Kidney tubule cell (primary cell): ENCODE results near the gene PPP1R10.
"Not testable (repeated sequence)": the region's sequence is repeated elsewhere in the genome, so short reads cannot be mapped to it uniquely, and the experiment has no call there.

Experiments
- DNase-seq: peaks from one replicate; pipeline ENCODE4 v3.0.0-alpha.2; 2018; ENCODE audit warnings: low spot score

The PPP1R10 gene

DNA sequence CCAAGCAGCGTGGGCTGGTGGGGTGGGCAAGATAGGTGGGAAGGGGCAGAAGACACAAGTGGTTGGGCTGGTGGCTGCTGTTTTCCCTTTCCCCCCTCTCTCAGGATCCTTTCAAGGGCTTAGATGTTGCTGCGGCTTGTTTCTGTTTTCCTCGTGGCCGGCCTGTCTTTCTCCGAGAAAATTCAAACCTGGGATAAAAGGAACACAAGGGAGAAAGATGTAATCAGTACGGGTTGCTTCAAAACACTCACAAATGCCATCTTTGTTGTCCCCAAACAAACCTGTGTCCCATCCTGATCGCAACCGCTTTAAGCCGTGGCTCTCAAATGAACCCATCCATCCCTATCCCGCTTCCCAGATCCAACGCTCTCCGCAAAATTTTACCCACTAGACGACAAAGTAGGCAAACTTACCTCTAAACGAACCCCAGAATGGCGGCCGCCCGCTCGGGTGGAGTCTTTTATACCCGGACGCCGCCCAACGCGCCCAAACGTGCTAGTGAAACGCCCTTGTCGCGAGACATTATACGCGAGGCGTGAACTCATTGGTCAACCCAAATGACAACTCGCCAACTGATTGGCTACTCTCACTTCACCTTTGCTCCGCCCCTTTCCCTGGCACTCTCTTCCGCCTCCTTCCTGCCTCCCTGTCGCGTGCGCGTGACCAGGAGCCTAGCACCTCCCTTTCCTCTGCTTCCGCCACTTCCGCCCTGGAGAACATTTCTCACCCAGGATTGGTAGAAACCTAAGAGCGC lies at the start of gene PPP1R10:
PPP1R10 (minus strand) TSS at position 433 of the 754 bp plus-strand sequence. CDS start 7,299 bp downstream, outside the sequence.
- DNase-seq: peak; percentile 100

DNA sequence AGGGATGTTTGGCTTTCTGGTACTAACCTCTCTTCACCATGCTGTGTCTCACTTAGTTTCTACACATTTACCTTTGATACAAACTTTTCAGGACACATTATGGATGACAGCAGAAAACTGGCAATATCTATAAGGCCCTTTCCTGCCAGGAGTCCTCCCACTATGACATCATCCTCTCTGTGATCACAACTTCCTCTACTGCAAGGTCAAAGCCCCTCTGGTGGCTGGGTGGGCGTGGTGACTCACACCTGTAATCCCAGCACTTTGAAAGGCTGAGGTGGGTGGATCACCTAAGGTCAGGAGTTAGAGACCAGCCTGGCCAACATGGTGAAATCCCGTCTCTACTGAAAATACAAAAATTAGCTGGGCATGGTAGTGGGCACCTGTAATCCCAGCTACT lies 49.3 kb upstream of the PPP1R10 start:
- peak; percentile 58 for DNase-seq

DNA sequence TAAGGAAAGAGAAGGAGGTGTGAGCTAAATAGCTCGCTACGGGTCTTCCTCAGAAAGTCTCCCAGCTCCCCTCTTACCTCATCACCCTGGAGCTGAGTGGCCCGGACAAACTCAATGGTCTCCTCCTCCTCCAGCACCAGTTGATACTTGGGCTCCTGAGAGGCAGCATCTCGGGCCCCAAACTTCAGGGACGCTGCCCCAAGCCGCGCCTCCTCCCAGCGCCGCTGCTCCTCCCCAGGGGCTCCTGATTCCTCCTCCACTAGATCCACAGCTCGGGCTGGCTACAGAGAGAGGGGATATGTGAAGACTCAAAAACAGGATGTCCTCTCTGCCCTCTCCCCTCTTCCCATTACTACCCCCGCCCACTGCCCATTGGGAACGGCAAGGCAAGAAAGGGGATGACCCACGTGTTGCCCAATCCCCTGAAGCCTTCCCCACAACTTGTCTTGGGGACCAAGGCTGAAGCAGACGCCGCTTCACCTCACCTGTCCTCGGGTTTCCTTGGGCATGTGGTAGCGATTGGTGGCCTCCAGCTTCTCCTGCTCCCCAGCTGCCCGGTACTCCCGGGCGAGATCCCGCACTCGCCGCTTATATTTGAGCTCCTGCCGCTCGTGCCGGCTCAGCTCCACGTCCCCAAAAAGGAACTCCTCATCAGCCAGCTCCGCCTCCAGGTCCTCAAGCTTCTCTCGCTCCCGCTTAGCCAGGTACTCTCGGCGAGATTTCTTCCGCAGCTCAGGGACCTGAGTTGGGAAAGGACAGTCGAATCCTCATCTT lies 48.1 kb upstream of the PPP1R10 start:
- no peak for DNase-seq

DNA sequence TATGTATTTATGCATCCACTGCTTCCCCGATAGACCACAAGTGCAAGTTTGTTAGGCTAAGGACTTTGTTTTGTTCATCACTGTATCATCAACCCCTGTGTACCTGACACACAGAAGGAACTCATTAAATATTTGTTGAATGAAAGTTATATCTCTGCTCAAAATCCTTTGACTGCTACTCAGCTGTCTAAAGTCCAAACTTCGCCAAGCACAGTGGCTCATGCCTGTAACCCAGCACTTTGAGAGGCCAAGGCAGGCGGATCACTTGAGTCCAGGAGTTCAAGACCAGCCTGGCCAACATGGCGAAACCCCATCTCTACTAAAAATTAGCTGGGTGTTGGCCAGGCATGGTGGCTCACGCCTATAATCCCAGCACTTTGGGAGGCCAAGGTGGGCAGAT lies 40.9 kb upstream of the PPP1R10 start:
- DNase-seq: not testable (repeated sequence)

DNA sequence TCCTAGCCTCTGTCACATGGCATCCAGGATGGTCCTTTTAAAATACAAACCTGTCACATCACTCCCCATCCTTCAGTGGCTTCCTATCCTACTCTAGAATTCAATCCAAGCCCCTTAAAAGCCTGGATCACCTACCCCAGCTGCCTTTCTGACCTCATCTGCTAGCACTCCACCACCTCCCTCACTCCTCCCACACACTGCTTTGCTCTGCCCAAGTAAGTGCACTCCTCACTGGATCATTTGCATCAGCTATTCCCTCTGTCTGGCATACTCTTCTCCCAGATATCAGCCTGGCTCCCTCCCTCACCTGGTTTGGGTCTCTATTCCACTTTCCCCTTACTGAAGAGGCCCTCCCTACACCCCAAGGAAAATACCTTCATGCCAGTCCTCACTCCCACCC lies 40.4 kb upstream of the PPP1R10 start:
- no peak for DNase-seq

DNA sequence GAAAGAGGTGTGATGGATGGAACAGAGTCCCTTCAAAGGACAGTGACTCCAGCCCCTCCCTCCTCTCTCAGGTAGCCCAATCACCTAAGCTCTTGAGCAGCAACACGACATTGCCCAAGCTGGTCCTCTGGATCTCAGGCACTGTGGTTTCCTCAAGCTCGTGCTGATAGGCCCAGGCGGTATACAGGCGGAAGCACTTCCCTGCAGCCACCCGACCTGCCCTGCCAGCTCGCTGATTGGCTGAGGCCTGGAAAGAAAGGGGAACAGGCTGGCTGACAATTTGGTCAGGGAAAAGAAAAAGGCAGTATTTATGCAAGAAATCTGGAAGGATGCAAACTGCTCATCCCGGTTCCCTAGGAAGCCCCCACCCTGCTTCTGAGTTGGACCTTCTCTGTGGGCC lies 39.5 kb upstream of the PPP1R10 start:
- DNase-seq: no peak

DNA sequence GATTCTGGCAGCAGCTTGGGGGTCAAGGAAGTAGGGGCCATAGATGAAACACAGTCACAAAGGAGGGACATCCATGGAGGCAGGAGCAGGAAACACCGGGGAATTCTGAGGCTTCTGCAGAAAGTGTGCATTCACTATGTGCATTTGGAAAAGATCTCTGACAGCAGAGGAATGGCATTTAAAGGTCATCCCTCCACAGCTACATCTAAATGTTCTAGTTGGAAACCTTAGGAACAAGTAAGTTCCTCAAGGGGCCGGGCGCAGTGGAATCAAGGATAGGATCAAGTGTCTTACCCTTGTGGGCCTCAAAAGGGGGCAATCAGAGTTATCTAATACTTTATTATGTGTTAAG lies 38.7 kb upstream of the PPP1R10 start:
- no peak for DNase-seq

DNA sequence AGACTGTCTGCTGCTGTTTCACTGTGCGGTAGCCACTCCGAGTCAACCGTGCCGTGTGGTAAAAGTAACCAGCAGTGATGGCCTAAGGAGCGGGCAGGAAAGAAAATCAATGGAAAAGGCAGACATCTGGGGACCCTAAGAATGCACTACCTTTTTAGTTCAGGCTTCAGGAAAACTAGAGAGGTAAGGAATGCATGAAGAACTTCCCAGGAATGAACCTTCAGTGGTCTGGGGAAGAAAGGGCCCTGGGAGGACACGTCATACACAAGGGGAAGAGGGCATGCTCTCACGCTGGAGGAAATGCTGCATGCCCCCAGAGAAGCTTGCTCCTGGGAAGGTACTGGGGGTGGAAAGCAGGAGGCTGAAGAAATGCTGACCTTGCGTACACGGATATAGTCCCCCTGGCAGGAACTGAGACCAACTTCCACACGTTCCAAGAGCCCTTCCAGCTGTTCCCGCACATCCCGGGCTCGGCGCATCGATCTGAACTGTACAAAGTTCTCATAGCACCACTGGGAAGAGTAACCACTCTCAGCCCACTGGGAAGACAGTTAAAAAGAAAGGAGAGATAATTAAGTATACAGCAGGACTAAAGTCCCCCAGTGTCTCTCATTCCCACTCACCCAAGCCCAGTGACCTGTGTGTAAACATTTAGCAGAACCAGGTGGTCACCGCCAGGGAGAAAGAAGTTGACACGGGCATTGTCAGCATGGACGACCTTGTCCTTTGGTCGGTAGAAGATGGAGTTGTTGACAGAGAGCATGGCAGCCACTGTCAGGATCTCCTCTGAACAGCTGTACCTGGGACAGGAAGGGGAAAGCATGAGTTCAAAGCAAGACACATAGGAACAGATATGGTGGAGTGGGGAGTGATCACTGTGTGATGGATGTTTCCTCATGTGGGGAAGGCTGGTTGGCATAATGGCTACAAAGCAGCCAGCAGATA lies 38.0 kb upstream of the PPP1R10 start:
- DNase-seq: no peak

DNA sequence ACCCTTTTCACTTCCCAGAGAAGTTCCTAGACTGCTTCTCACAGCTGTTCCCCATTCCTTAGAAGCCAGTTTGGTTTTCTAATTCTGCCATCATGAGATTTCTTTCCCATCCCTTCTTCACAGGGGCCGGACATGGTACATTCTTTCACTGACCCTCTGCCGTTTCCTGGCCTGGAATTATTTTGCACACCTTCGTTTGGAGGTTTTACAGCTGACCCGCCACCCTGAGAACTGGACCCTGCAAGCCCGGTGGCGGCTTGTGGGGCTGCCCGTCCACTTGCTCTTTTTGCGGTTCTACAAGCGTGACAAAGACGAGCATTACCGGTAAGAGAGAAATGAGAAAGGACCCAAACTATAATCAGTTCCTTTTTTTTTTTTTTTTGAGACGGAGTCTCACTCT lies 34.1 kb upstream of the PPP1R10 start:
- no peak for DNase-seq

DNA sequence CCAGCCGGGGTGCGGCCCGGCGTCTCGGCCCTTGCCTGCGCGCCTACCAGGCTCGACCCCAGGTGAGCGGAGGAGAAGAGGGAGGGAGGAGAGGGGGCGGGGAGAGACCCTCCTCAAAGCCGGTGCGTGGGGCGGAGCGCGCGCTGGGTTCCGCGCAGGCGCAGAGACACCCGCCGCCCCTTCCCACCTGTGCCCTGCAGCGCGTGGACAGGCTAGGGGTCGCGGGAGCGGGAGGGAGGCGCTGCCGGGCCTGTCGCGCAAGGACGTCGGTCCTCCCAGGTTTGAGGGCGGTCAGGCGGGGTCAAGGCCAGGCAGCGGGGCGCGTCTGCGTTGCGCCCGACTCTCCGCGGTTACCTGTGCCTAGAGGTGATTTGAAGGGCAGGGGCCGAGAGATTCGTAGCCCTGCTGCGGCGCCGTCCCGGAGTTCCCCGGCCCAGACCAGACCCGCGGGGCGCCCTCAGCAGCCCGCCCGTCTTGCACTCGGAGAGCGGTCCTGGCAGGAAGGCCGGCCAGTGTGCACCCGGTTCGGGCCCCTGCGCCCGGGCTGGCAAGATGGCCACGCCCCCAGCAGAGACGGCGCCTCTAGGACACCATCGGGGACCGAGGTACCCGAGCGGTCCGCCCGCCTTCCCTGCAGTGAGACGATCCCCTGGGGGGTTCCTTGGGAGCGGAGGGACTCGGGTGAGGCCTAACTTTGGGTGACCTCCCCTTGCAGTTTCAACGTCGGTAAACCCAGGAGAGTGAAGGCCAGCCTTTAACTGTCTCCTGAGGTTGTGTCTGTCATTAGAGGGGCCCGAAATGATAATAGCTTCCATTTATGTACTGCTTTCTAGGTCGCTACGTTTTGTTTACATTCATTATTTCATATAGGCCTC lies 30.4 kb upstream of the PPP1R10 start:
- peak; percentile 77 for DNase-seq

DNA sequence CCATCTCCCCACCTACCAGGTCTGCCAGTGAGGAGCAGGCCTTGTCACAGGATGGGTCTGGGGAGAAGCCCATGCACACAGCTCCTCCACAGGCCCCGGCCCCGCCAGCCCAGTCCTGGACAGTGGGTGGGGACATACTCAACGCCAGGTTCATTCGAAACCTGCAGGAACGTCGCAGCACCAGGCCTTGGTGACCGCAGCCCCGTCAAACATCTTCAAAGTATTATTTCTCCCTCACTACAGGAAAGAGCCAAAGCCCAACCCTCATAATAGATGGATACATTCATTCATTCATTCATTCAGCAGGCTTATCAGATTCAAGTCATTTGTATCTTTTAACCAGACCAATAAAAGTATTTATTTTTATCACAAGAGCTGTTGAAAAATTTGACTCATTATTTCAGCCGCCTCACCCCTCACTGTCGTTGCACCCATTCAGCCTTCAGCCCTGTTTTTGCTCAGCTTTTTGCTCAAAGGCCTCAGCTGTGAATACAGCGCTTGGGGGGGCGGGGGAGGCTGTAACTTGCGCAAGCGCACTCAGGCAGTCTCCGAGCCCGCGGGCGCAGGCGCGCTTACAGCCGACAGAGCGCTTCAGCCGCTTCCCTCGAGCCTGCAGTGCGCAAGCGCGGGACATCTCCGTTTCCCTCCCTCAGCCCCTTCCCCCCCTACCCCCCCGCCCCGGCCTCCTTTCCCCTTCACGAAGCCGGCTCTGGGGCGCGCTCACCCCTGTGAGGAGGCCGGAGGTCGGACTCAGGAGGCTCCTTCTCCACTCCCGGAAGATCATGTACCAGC lies 29.6 kb upstream of the PPP1R10 start, which contains the start of gene C6orf136:
C6orf136 (plus strand) TSS at position 684 of the 792 bp plus-strand sequence; CDS start at position 783, 99 bp downstream.
- peak; percentile 95 for DNase-seq

DNA sequence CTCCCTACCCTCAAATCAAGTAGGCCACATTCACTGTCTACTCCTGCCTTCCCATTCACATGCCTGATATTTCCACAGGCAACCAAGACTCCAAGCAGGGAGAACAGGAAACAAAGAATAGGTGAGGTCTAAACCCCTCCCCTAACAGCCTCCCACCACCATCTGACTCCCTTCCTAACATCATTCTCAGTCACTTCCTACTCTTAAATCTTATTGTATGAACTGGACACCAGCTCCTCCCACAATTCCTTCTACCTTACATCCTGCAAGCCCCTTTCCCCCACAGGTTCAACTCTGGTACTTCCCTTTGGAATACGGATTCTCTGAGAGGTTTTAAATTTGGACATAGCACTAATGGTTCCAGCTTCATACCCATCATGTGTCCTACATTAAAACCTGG lies 28.9 kb upstream of the PPP1R10 start:
- DNase-seq: peak; percentile 26

DNA sequence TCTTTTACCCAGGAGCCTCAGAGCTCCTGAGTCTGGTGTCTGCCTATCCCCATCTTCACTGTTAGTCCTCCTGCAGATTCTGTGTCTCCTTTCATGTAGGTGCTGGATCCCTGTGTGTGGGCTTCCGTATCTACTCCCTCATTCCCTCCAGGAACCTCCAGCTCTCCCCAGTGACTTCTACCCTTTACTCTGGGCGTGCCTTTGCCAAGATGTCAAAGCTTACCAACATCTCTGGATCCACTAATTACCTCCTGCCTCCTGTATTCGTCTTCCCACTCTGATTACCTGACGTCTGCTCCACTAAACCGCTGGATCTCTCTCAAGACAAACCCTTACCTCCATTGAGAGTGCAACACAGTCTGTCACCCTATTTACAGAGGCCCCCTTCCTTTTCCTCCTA lies 27.7 kb upstream of the PPP1R10 start:
- DNase-seq: no peak

DNA sequence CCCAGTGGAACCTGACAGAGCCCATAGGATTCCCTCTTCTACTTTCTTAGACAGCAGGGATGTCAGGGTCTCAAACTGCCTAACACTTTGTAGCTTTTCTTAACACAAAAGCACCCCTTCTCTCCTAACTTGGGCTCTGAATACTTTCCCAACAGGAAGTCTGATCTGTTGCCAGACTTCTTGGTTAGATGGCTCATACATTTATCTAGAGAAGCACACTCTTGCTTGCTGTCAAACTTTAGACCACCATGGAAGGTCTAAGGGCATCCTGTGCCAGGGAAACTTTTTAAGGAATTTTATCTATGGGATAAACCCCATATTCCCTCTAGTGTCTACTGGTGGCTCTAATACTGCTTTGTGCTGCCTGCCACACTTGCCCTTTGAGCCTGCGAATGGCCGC lies 26.6 kb upstream of the PPP1R10 start:
- no peak for DNase-seq

DNA sequence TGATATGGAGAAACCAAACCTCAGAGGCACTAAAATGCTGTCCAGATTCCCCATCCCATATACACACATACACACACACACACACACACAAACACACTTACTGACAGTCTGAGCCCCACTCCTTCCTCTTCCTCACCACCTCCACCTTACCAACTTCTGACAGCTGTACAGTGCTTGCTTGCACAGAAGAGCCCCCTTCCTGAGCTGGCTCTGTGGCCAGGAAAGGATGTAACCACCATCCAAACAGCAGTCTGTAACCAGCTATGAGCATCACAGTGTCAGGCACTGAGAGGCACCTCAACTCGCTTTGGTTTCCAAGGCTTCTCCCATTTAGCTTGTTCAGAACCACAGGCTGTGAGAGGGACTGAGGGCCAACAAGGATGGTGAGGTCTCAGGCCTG lies 24.0 kb upstream of the PPP1R10 start:
- no peak for DNase-seq

DNA sequence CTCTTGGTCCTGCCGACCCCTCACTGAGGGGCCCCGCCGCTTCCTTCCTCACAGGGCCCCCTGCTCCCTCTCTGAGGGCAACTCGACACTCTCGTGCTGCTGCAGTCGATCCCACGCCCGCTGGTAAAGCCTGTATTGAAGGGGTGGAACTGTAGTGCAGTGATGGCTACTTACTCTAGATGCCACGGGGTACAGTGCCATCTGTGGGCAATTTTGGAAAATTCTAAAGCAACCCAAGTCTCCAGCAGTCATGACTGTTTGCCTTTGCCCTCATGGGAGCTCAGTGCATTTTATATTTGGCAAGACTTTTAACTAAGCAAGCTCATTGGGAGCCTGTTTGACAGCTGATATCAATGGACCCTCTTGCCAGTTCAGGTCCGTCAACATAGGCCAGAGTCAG lies 23.4 kb upstream of the PPP1R10 start:
- no peak for DNase-seq

DNA sequence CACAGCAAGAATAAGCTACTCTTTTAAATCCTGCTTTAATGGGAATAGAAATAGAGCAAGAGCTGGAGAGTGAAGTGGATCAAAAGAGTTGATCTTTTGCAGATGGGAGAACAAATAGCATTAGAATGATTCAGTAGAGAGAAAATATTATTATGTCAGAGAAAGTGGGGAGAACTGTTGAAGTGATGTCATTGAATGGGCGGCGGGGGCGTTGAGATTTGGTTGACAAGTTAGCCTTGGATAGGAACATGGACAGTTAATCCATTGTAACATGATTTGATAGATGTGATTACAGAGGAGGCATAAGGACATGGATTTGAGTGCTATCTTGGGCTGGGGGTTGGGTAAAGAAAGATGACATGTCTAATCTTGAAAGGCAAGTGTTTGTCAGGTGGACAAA lies 18.8 kb upstream of the PPP1R10 start:
- DNase-seq: no peak

DNA sequence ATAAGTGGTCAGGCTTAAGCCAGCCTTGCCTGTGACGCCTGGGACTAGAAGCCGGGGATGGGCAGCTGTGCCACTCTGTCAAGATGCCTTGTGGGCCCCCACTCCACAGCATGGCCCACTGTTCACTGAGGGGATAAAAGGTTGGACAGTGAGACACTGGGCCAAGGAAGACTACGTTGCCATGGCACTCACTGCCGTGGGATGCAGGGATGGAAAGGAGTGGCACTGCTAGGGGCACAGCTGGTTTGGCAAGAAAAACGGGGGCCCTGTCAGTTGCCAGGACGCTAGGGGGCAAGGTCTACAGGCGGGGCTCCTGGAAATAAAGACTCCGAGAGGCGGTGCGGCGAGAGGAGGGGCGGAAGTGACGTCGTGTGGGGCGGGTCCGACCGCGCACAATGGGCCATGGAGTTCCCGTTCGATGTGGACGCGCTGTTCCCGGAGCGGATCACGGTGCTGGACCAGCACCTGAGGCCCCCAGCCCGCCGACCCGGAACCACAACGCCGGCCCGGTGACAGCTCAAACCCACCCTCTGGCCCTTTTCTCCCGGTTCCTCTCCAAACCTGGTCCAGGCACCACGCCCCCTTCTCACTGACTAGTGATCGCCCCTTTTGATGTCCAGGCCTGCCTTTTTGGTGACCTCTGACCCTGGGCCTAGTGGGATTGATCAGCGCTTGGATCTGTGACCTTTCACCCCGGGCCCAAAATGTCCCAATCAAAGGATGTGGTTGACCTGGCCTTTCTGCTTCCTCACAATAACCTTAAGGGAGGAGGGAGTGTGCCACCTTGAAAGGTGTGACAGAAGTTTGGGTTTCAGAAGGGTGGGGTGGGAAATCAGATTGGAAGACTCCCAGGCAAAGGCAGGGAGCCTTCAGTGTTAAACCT lies 9.7 kb upstream of the PPP1R10 start, which contains the start of gene ATAT1:
ATAT1 (plus strand) TSS at position 391 of the 883 bp plus-strand sequence.
- DNase-seq: peak; percentile 77

DNA sequence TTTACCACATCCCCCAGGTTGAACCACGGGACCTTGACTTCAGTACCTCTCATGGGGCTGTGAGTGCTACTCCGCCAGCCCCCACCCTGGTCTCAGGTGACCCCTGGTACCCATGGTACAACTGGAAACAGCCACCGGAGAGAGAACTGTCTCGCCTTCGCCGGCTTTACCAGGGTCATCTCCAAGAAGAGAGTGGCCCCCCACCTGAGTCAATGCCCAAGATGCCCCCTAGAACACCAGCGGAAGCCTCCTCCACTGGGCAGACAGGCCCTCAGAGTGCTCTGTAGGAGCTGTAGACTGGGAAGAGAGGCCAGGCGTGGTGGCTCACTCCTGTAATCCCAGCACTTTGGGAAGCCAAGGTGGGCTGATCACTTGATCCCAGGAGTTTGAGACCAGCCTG lies 8.5 kb upstream of the PPP1R10 start:
- no peak for DNase-seq
